ENCODE results near the gene SV2B.

Gene SV2B

GRCh38 chr15:91102546-91103330 lies 2.7 kb downstream of the SV2B start:
- no peak for DNase-seq (ENCODE audit: low spot score)

GRCh38 chr15:91104111-91104510 lies 4.1 kb downstream of the SV2B start:
- DNase-seq (ENCODE audit: low spot score): no peak

GRCh38 chr15:91108421-91108820 lies 8.4 kb downstream of the SV2B start:
- no peak for DNase-seq (ENCODE audit: low spot score)

- no peak for DNase-seq (ENCODE audit: low spot score)
Measured at GRCh38 chr15:91109885-91110284, 9.8 kb downstream of the SV2B start.

- DNase-seq (ENCODE audit: low spot score): no peak
Measured at GRCh38 chr15:91110407-91110806, 10.3 kb downstream of the SV2B start.

- no peak for DNase-seq (ENCODE audit: low spot score)
Measured at GRCh38 chr15:91113030-91113429, 13.0 kb downstream of the SV2B start.

GRCh38 chr15:91114301-91114700 lies 14.2 kb downstream of the SV2B start:
- DNase-seq (ENCODE audit: low spot score): no peak

GRCh38 chr15:91116113-91117067 lies 16.3 kb downstream of the SV2B start:
- DNase-seq (ENCODE audit: low spot score): no peak

GRCh38 chr15:91117375-91117774 lies 17.3 kb downstream of the SV2B start:
- DNase-seq (ENCODE audit: low spot score): no peak

GRCh38 chr15:91118817-91119590 lies 18.9 kb downstream of the SV2B start:
- DNase-seq (ENCODE audit: low spot score): no peak

- no peak for DNase-seq (ENCODE audit: low spot score)
Measured at GRCh38 chr15:91122296-91122695, 22.2 kb downstream of the SV2B start.

GRCh38 chr15:91124132-91124531 lies 24.1 kb downstream of the SV2B start:
- DNase-seq (ENCODE audit: low spot score): no peak

- no peak for DNase-seq (ENCODE audit: low spot score)
Measured at GRCh38 chr15:91125162-91125561, 25.1 kb downstream of the SV2B start.

- DNase-seq (ENCODE audit: low spot score): no peak
Measured at GRCh38 chr15:91126080-91126479, 26.0 kb downstream of the SV2B start.

- no peak for DNase-seq (ENCODE audit: low spot score)
Measured at GRCh38 chr15:91127236-91127955, 27.3 kb downstream of the SV2B start.

- DNase-seq (ENCODE audit: low spot score): no peak
Measured at GRCh38 chr15:91128016-91128415, 28.0 kb downstream of the SV2B start.

- no peak for DNase-seq (ENCODE audit: low spot score)
Measured at GRCh38 chr15:91129436-91129835, 29.4 kb downstream of the SV2B start.

GRCh38 chr15:91132079-91132478 lies 32.0 kb downstream of the SV2B start:
- no peak for DNase-seq (ENCODE audit: low spot score)

- DNase-seq (ENCODE audit: low spot score): no peak
Measured at GRCh38 chr15:91133511-91133910, 33.5 kb downstream of the SV2B start.

- DNase-seq (ENCODE audit: low spot score): no peak
Measured at GRCh38 chr15:91135201-91136130, 35.4 kb downstream of the SV2B start.

All from germinal center (tissue), 1 donor.